A204.1 (cell line): Measurements from ENCODE around the gene AMMECR1L.
"Not testable (repeated sequence)": the region's sequence is repeated elsewhere in the genome, so short reads cannot be mapped to it uniquely, and the experiment has no call there.

Experiments used
- FAIRE-seq: peaks from 2 replicates; lab custom pipeline; 2012; peaks lifted over from hg19 to GRCh38; lab: Jason Lieb, UNC

Gene AMMECR1L

GRCh38 chr2:127887082-127887775 is 1.5 kb upstream of the AMMECR1L start:
- no peak for FAIRE-seq

- FAIRE-seq, result not testable (repeated sequence)
Measured at GRCh38 chr2:127886593-127886935, 808 bp upstream of the AMMECR1L start.

- FAIRE-seq, result not testable (repeated sequence)
Measured at GRCh38 chr2:127884861-127885740, 655 bp downstream of the AMMECR1L start.

GRCh38 chr2:127884436-127884835 is 1.3 kb downstream of the AMMECR1L start:
- FAIRE-seq, result no peak

- no peak for FAIRE-seq
Measured at GRCh38 chr2:127879899-127880298, 5.9 kb downstream of the AMMECR1L start.

- no peak for FAIRE-seq
Measured at GRCh38 chr2:127877626-127878025, 8.1 kb downstream of the AMMECR1L start.

- FAIRE-seq, result no peak
Measured at GRCh38 chr2:127877136-127877535, 8.6 kb downstream of the AMMECR1L start.

- no peak for FAIRE-seq
Measured at GRCh38 chr2:127874378-127875269, 11.1 kb downstream of the AMMECR1L start.

- FAIRE-seq, result no peak
Measured at GRCh38 chr2:127873707-127874303, 12.0 kb downstream of the AMMECR1L start.

- FAIRE-seq, result no peak
Measured at GRCh38 chr2:127872354-127872753, 13.4 kb downstream of the AMMECR1L start.

- FAIRE-seq, result no peak
Measured at GRCh38 chr2:127865926-127866325, 19.8 kb downstream of the AMMECR1L start.

- FAIRE-seq, result no peak
Measured at GRCh38 chr2:127864877-127865276, 20.9 kb downstream of the AMMECR1L start.

- no peak for FAIRE-seq
Measured at GRCh38 chr2:127862228-127862627, 23.5 kb downstream of the AMMECR1L start.

GRCh38 chr2:127860130-127860529 is 25.6 kb downstream of the AMMECR1L start:
- FAIRE-seq, result no peak

- FAIRE-seq, result no peak
Measured at GRCh38 chr2:127859712-127860085, 26.1 kb downstream of the AMMECR1L start.

- no peak for FAIRE-seq
Measured at GRCh38 chr2:127857265-127857808, 28.4 kb downstream of the AMMECR1L start.

GRCh38 chr2:127853671-127854070 is 32.1 kb downstream of the AMMECR1L start:
- FAIRE-seq, result no peak

- FAIRE-seq, result no peak
Measured at GRCh38 chr2:127852388-127852787, 33.4 kb downstream of the AMMECR1L start.

- no peak for FAIRE-seq
Measured at GRCh38 chr2:127847931-127848330, 37.8 kb downstream of the AMMECR1L start.

- FAIRE-seq, result no peak
Measured at GRCh38 chr2:127844973-127845372, 40.8 kb downstream of the AMMECR1L start.

- FAIRE-seq, result no peak
Measured at GRCh38 chr2:127843677-127844076, 42.1 kb downstream of the AMMECR1L start.
